H1 (cell line): ENCODE measurements around the gene SEPTIN2. TPM values are rescaled to one million over a fixed set of nuclear protein-coding genes. Genes with fewer than 3 reads are reported as not detected.

ENCODE experiments used
- CTCF ChIA-PET: fragments of 300-600 bp; sonication (Branson Sonifier 250); formaldehyde crosslinking; loops from one replicate; lab custom pipeline; 2021; ENCODE audit not compliant: partially characterized antibody; lab: Charles Lee
- POLR2A ChIA-PET: fragments of 300-600 bp; sonication (Branson Sonifier 250); formaldehyde crosslinking; loops from one replicate; lab custom pipeline; 2021; ENCODE audit warnings: inconsistent platforms; ENCODE audit not compliant: partially characterized antibody; lab: Charles Lee
- DNase-seq, 2 experiments: peaks; one replicate each; pipeline versions ENCODE4 v3.0.0 to v3.0.0-alpha.2; 2010 to 2022; ENCODE audit warnings: low spot score in 2 of 2, low read depth in 1 of 2, mixed read lengths in 1 of 2
- FAIRE-seq: peaks from 2 replicates; lab custom pipeline; 2011; peaks lifted over from hg19 to GRCh38; lab: Jason Lieb, UNC
- H2AFZ ChIP-seq: 2 replicates; pipeline ENCODE4 v1.8.1; 2012; ENCODE audit warnings: low read length, inconsistent platforms
- H2AK5ac ChIP-seq: 2 replicates; pipeline ENCODE4 v1.6.1; 2013; ENCODE audit warnings: low read depth, low read length
- H2BK120ac ChIP-seq: replicated peaks from 2 replicates; pipeline ENCODE3; 2013; ENCODE audit warnings: low read depth, low read length, inconsistent platforms
- H2BK12ac ChIP-seq: 2 replicates; pipeline ENCODE4 v1.6.1; 2013; ENCODE audit warnings: low read depth, low read length
- H2BK15ac ChIP-seq: 2 replicates; pipeline ENCODE4 v1.6.1; 2013; ENCODE audit warnings: low read length
- H2BK20ac ChIP-seq: 2 replicates; pipeline ENCODE4 v1.6.1; 2013; ENCODE audit warnings: low read length
- H2BK5ac ChIP-seq: 2 replicates; pipeline ENCODE4 v1.6.1; 2013; ENCODE audit warnings: low read depth, low read length
- H3K14ac ChIP-seq: 2 replicates; pipeline ENCODE4 v1.6.1; 2013; ENCODE audit warnings: inconsistent platforms; ENCODE audit not compliant: insufficient read length
- H3K18ac ChIP-seq: 2 replicates; pipeline ENCODE4 v1.6.1; 2013; ENCODE audit warnings: low read length; ENCODE audit errors: extremely low read depth
- H3K23ac ChIP-seq: 2 replicates; pipeline ENCODE4 v1.6.1; 2013; ENCODE audit warnings: inconsistent platforms; ENCODE audit not compliant: insufficient read length
- H3K23me2 ChIP-seq: 2 replicates; pipeline ENCODE4 v1.6.1; 2013; ENCODE audit warnings: low read depth, low read length
- H3K27ac ChIP-seq: 2 replicates; pipeline ENCODE4 v1.6.1; 2011; ENCODE audit warnings: low read depth, low read length, inconsistent platforms
- H3K27me3 ChIP-seq, 4 experiments: replicated peaks in 1 of 4; 1 replicate in 1 of 4; 2 replicates in 3 of 4; pipeline versions ENCODE4 v1.6.1 to v1.8.1; 2011 to 2013; ENCODE audit warnings: low read length in 3 of 4, mild to moderate bottlenecking in 3 of 4, inconsistent platforms in 2 of 4, mixed read lengths in 2 of 4, moderate library complexity in 1 of 4; ENCODE audit not compliant: control insufficient read depth in 3 of 4, insufficient read depth in 3 of 4; ENCODE audit errors: extremely low read depth in 1 of 4
- H3K36me3 ChIP-seq, 4 experiments: 2 replicates each; pipeline versions ENCODE4 v1.6.1 to v1.8.1; 2011 to 2013; ENCODE audit warnings: mild to moderate bottlenecking in 4 of 4, low read length in 3 of 4, moderate library complexity in 2 of 4, control low read depth in 1 of 4, inconsistent platforms in 1 of 4; ENCODE audit not compliant: insufficient read depth in 4 of 4, control insufficient read depth in 2 of 4
- H3K4ac ChIP-seq: replicated peaks from 2 replicates; pipeline ENCODE3; 2013; ENCODE audit warnings: low read length, low read depth, mixed read lengths, inconsistent platforms; ENCODE audit not compliant: insufficient read length
- H3K4me1 ChIP-seq, 4 experiments: replicated peaks in 1 of 4; 1 replicate in 1 of 4; 2 replicates in 3 of 4; pipeline versions ENCODE4 v1.6.1 to v1.8.1; 2011 to 2013; ENCODE audit warnings: low read length in 3 of 4, inconsistent platforms in 2 of 4, mixed read lengths in 1 of 4; ENCODE audit not compliant: insufficient read depth in 4 of 4, control insufficient read depth in 3 of 4
- H3K4me2 ChIP-seq, 2 experiments: 2 replicates each; pipeline versions ENCODE4 v1.6.1 to v1.8.1; 2011 to 2013; ENCODE audit warnings: low read depth in 2 of 2, low read length in 2 of 2, control low read depth in 1 of 2, inconsistent platforms in 1 of 2, mild to moderate bottlenecking in 1 of 2; ENCODE audit not compliant: insufficient read depth in 1 of 2
- H3K4me3 ChIP-seq, 4 experiments: fragments of 200-600, 300-600 bp in 1 of 4; sonication (generic), shearing (Covaris generic), sonication (Bioruptor Twin) in 1 of 4; 2 replicates each; pipeline versions ENCODE4 v1.5.1 to v1.8.1; 2011 to 2016; ENCODE audit warnings: low read length in 4 of 4, low read depth in 3 of 4, control low read depth in 2 of 4, inconsistent platforms in 2 of 4, mild to moderate bottlenecking in 2 of 4, mixed read lengths in 1 of 4, moderate library complexity in 1 of 4; ENCODE audit not compliant: insufficient read depth in 2 of 4; ENCODE audit errors: extremely low read depth in 1 of 4
- H3K56ac ChIP-seq: replicated peaks from 2 replicates; pipeline ENCODE3; 2013; ENCODE audit warnings: low read depth, mild to moderate bottlenecking, mixed read lengths, low read length, inconsistent platforms; ENCODE audit not compliant: insufficient read length
- H3K79me1 ChIP-seq: 2 replicates; pipeline ENCODE4 v1.6.1; 2013; ENCODE audit warnings: low read depth, low read length, control low read depth
- H3K79me2 ChIP-seq, 2 experiments: 2 replicates each; pipeline versions ENCODE4 v1.6.1 to v1.8.1; 2012 to 2013; ENCODE audit warnings: low read length in 2 of 2, mild to moderate bottlenecking in 2 of 2, inconsistent platforms in 1 of 2; ENCODE audit not compliant: insufficient read depth in 2 of 2, control insufficient read depth in 1 of 2
- H3K9ac ChIP-seq, 4 experiments: replicated peaks in 1 of 4; 1 replicate in 1 of 4; 2 replicates in 3 of 4; pipeline versions ENCODE4 v1.6.1 to v1.8.1; 2011 to 2013; ENCODE audit warnings: low read depth in 3 of 4, low read length in 3 of 4, control low read depth in 2 of 4, mild to moderate bottlenecking in 2 of 4, moderate library complexity in 2 of 4, inconsistent platforms in 1 of 4; ENCODE audit errors: extremely low read depth in 1 of 4
- H3K9me3 ChIP-seq, 2 experiments: 2 replicates each; pipeline versions ENCODE4 v1.6.1 to v1.8.1; 2012 to 2013; ENCODE audit warnings: mild to moderate bottlenecking in 2 of 2, moderate library complexity in 2 of 2, control low read depth in 1 of 2, inconsistent platforms in 1 of 2, low read depth in 1 of 2, low read length in 1 of 2, mixed read lengths in 1 of 2; ENCODE audit not compliant: insufficient read depth in 2 of 2
- H4K20me1 ChIP-seq, 2 experiments: replicated peaks in 1 of 2; 2 replicates each; pipeline versions ENCODE3 to v1.8.1; 2011 to 2013; ENCODE audit warnings: inconsistent platforms in 2 of 2, low read length in 2 of 2, mild to moderate bottlenecking in 1 of 2; ENCODE audit not compliant: insufficient read depth in 2 of 2, control insufficient read depth in 1 of 2
- H4K5ac ChIP-seq: 2 replicates; pipeline ENCODE4 v1.6.1; 2013; ENCODE audit warnings: low read length, low read depth, mixed read lengths, inconsistent platforms; ENCODE audit not compliant: insufficient read length
- H4K8ac ChIP-seq: 2 replicates; pipeline ENCODE4 v1.8.0; 2013; ENCODE audit warnings: mild to moderate bottlenecking, moderate library complexity, low read length, inconsistent platforms; ENCODE audit not compliant: insufficient read depth; ENCODE audit errors: extremely low read depth
- H4K91ac ChIP-seq: replicated peaks from 2 replicates; pipeline ENCODE3; 2013; ENCODE audit warnings: low read length, mixed read lengths, inconsistent platforms; ENCODE audit not compliant: insufficient read length
- ATF3 ChIP-seq: IDR thresholded peaks from 2 replicates; pipeline ENCODE4 v1.6.1; 2011; ENCODE audit warnings: low read depth, mild to moderate bottlenecking, low read length; ENCODE audit not compliant: insufficient read depth
- CEBPB ChIP-seq: IDR thresholded peaks from 2 replicates; pipeline ENCODE4 v1.6.1; 2012; ENCODE audit warnings: low read depth, low read length
- CTCF ChIP-seq, 3 experiments: IDR thresholded peaks; 1 replicate in 2 of 3; 2 replicates in 1 of 3; pipeline versions ENCODE4 v1.5.1 to v1.6.1; 2011; ENCODE audit warnings: low read length in 3 of 3, mild to moderate bottlenecking in 3 of 3, inconsistent platforms in 2 of 3, low read depth in 1 of 3, moderate library complexity in 1 of 3; ENCODE audit not compliant: insufficient read depth in 1 of 3; ENCODE audit errors: control extremely low read depth in 1 of 3
- MAX ChIP-seq: IDR thresholded peaks from 2 replicates; pipeline ENCODE4 v1.6.1; 2012; ENCODE audit warnings: inconsistent platforms
- RFX5 ChIP-seq: IDR thresholded peaks from 2 replicates; pipeline ENCODE4 v1.6.1; 2011; ENCODE audit warnings: low read depth, low read length, improper control_type of control experiment, borderline replicate concordance
- WGBS, 2 experiments: shearing (Covaris generic) in 1 of 2; methylation state at CpG; one replicate each; pipeline versions ENCODE4 v1.1.6 to v1.1.7; 2013 to 2015; ENCODE audit warnings: low lambda C conversion rate in 2 of 2, mixed read lengths in 2 of 2, inconsistent platforms in 1 of 2, low coverage in 1 of 2, missing lambda C conversion rate in 1 of 2; ENCODE audit not compliant: insufficient replicate concordance in 2 of 2, insufficient coverage in 1 of 2, insufficient read length in 1 of 2; ENCODE audit errors: extremely low coverage in 1 of 2, missing lambda C conversion rate in 1 of 2; 5-methylcytosine and 5-hydroxymethylcytosine counted together
- polyA plus RNA-seq, 7 experiments: library from polyadenylated mRNA; depleted of rRNA in 3 of 7; stranded (reverse) in 5 of 7; unstranded in 2 of 7; fragments of >200 nt in 5 of 7; fragments of 200-250 nt in 2 of 7; gene quantifications; 1 replicate in 5 of 7; 2 replicates in 1 of 7; 4 replicates in 1 of 7; pipeline versions ENCODE4 v1.2.1 to v1.2.3, GENCODE V29; 2011 to 2013; ENCODE audit warnings: missing spikeins in 2 of 7, mixed read lengths in 2 of 7
- total RNA-seq: library from RNA; stranded (reverse); fragmentation: NEBNext Ultra II Directional; extraction: Animal tissue kit (Norgen Biotek cat#: 25700); gene quantifications from 2 replicates; pipeline ENCODE4 v1.2.1, GENCODE V29; 2021

Gene SEPTIN2
- total and polyA plus RNA-seq, 2 of the 8 experiments (the other 6 are each of a cell fraction or from before 2014, with no cell fraction given) = 392 to 650 TPM

GRCh38 chr2:241273210-241274020, 42.3 kb upstream of the SEPTIN2 start:
- Histone ChIP-seq H3K23me2 (peaks cover 8% of the 10 kb centered on the region; the same call in 1 of the 2 replicates), H3K4ac (no peak overlapping the region), H2BK15ac (no peak overlapping the region), H2AFZ (no peak overlapping the region), H2BK120ac (no peak overlapping the region), H2BK20ac (no peak overlapping the region), H4K91ac (no peak overlapping the region), H3K9ac (peak overlapping the region in 1 of 4 experiments; percentile 61; a peak in 3 of 7 replicates), H4K20me1 (peaks cover 14 to 42% of the 10 kb centered on the region in 2 experiments), H3K14ac (no peak overlapping the region), H3K23ac (no peak overlapping the region), H2AK5ac (no peak overlapping the region), H3K56ac (no peak overlapping the region), H3K4me1 (peaks cover 0 to 11% (median 3%) of the 10 kb centered on the region in 4 experiments; a peak in 5 of 7 replicates), H4K5ac (no peak overlapping the region), H3K27me3 (no peaks in the 10 kb centered on the region), H3K18ac (peak overlapping the region; percentile 13; the same call in 1 of the 2 replicates), H2BK5ac (0 out of 2 replicates have a peak overlapping the region, but pooled peaks have one; percentile 52), H3K4me2 (peak overlapping the region; percentile 69 to 77), H3K4me3 (peak overlapping the region; percentile 44 to 83 (median 62)), H3K79me1 (peaks cover 24% of the 10 kb centered on the region), H3K27ac (0 out of 2 replicates have a peak overlapping the region, but pooled peaks have one; percentile 14), H2BK12ac (no peak overlapping the region), H3K36me3 (peaks cover 0 to 2% (median 0%) of the 10 kb centered on the region in 4 experiments; a peak in 2 of 8 replicates), H3K9me3 (no peaks in the 10 kb centered on the region), H3K79me2 (peaks cover 10 to 84% of the 10 kb centered on the region in 2 experiments), H4K8ac (no peak overlapping the region)
- TF ChIP-seq MAX = 0 out of 2 replicates have a peak, but pooled peaks have one; percentile 37
- no peak for TF ChIP-seq CTCF (IDR thresholded peaks at IDR 0.05; ENCODE audit: control extremely low read depth in 1 of 3, insufficient read depth in 1 of 3, low read depth in 1 of 3, low read length in 3 of 3)
- TF ChIP-seq ATF3 = no peak
- TF ChIP-seq CEBPB = no peak
- TF ChIP-seq RFX5 = no peak
- ChIA-PET CTCF (no interaction called here), POLR2A (interaction anchor here (1.6 kb wide), 1 partner anchor 43 kb away, joined by 4 read pairs; the partner anchor contains the start of gene SEPTIN2)
- DNase-seq = no peak
- no peak for FAIRE-seq
- WGBS, 2 experiments = 66% methylated on average over 21 of the region's 21 CpGs; no CpG with 5 or more reads in 1 of the 2 experiments
